SK-N-SH (cell line): ENCODE measurements around the gene FOXK2.

ENCODE experiments used
- CHD2 ChIP-seq: fragments of 150-350 bp; IDR thresholded peaks from 2 replicates; pipeline ENCODE4 v1.6.1; 2018; ENCODE audit warnings: low read length; ENCODE audit not compliant: partially characterized antibody
- EP300 ChIP-seq, 2 experiments: IDR thresholded peaks; 2 replicates each; pipeline versions ENCODE4 v1.4.0 to v1.6.1; 2012; ENCODE audit warnings: borderline replicate concordance in 1 of 2, low read depth in 1 of 2, low read length in 1 of 2
- TF ChIP-seq, protein P1 (sequence below): fragments of 200-600 bp; sonication (generic); IDR thresholded peaks from 2 replicates; pipeline ENCODE4 v1.6.1; 2017; ENCODE audit warnings: antibody characterized with exemption, mild to moderate bottlenecking, moderate library complexity

DNA sequence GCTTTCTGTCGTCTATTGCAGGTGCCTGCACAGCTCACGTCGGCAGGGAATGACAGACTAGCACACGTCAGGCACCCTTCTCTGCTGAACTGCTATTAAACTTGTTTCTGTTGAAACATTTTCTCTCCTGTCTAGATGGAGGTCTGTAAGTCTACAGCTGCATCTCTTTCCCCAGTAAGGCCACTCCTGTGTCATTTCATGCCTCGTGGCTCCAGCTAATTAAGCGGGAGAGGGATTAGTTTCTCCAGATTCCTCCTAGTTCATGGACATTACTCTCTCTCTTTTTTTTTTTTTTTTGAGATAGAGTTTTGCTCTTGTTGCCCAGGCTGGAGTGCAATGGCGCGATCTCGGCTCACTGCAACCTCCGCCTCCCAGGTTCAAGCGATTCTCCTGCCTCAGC, 54.5 kb downstream of the FOXK2 start:
- TF ChIP-seq, protein P1, sequence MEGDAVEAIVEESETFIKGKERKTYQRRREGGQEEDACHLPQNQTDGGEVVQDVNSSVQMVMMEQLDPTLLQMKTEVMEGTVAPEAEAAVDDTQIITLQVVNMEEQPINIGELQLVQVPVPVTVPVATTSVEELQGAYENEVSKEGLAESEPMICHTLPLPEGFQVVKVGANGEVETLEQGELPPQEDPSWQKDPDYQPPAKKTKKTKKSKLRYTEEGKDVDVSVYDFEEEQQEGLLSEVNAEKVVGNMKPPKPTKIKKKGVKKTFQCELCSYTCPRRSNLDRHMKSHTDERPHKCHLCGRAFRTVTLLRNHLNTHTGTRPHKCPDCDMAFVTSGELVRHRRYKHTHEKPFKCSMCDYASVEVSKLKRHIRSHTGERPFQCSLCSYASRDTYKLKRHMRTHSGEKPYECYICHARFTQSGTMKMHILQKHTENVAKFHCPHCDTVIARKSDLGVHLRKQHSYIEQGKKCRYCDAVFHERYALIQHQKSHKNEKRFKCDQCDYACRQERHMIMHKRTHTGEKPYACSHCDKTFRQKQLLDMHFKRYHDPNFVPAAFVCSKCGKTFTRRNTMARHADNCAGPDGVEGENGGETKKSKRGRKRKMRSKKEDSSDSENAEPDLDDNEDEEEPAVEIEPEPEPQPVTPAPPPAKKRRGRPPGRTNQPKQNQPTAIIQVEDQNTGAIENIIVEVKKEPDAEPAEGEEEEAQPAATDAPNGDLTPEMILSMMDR: no peak
- TF ChIP-seq CHD2 (no peak), EP300 (IDR thresholded peaks at IDR 0.05; ENCODE audit: borderline replicate concordance in 1 of 2, low read depth in 1 of 2, low read length in 1 of 2) (no peak)
